H9 (cell line): ENCODE measurements around the gene PPP1R9A. TPM values are rescaled to one million over a fixed set of nuclear protein-coding genes. Genes with fewer than 3 reads are reported as not detected.
A peak's percentile ranks its signal among the peaks of the same experiment; 100 is the strongest.

Experiments
- DNase-seq: peaks from one replicate; pipeline ENCODE4 v3.0.0-alpha.2; 2017
- H2AFZ ChIP-seq: one replicate; pipeline ENCODE4 v1.6.1; 2013; ENCODE audit warnings: mild to moderate bottlenecking, low read length, control low read depth, moderate library complexity
- H2AK5ac ChIP-seq: 2 replicates; pipeline ENCODE4 v1.6.1; 2013; ENCODE audit warnings: low read length, control low read depth, mixed read lengths; ENCODE audit not compliant: insufficient read length
- H2BK120ac ChIP-seq: one replicate; pipeline ENCODE4 v1.6.1; 2013; ENCODE audit warnings: low read depth, mild to moderate bottlenecking, low read length, control low read depth, inconsistent platforms; ENCODE audit not compliant: poor library complexity, severe bottlenecking
- H2BK12ac ChIP-seq: 2 replicates; pipeline ENCODE4 v1.6.1; 2013; ENCODE audit warnings: low read length, control low read depth, mixed read lengths, low read depth; ENCODE audit not compliant: insufficient read length
- H2BK15ac ChIP-seq: 2 replicates; pipeline ENCODE4 v1.6.1; 2013; ENCODE audit warnings: low read depth, low read length, control low read depth
- H2BK20ac ChIP-seq: one replicate; pipeline ENCODE4 v1.6.1; 2013; ENCODE audit warnings: low read depth, mild to moderate bottlenecking, low read length, control low read depth, inconsistent platforms; ENCODE audit not compliant: poor library complexity, severe bottlenecking
- H2BK5ac ChIP-seq: 2 replicates; pipeline ENCODE4 v1.6.1; 2013; ENCODE audit warnings: low read length, control low read depth, mixed read lengths; ENCODE audit not compliant: insufficient read length
- H3K14ac ChIP-seq: 2 replicates; pipeline ENCODE4 v1.6.1; 2013; ENCODE audit warnings: low read length, control low read depth; ENCODE audit not compliant: insufficient read depth
- H3K18ac ChIP-seq: 2 replicates; pipeline ENCODE4 v1.6.1; 2013; ENCODE audit warnings: low read depth, mild to moderate bottlenecking, mixed read lengths, low read length, control low read depth; ENCODE audit not compliant: insufficient read length
- H3K23ac ChIP-seq: 2 replicates; pipeline ENCODE4 v1.6.1; 2013; ENCODE audit warnings: low read length, control low read depth, mixed read lengths, low read depth; ENCODE audit not compliant: insufficient read length
- H3K23me2 ChIP-seq: 2 replicates; pipeline ENCODE4 v1.6.1; 2013; ENCODE audit warnings: low read depth, mild to moderate bottlenecking, mixed read lengths, low read length, control low read depth; ENCODE audit not compliant: insufficient read length, poor library complexity, severe bottlenecking
- H3K27ac ChIP-seq: 2 replicates; pipeline ENCODE4 v1.5.1; 2013; ENCODE audit warnings: low read length, control low read depth, mixed read lengths, low read depth; ENCODE audit not compliant: insufficient read length
- H3K27me3 ChIP-seq: 2 replicates; pipeline ENCODE4 v1.6.1; 2013; ENCODE audit warnings: low read length, control low read depth, inconsistent platforms; ENCODE audit not compliant: insufficient read depth
- H3K4ac ChIP-seq: 2 replicates; pipeline ENCODE4 v1.6.1; 2013; ENCODE audit warnings: low read depth, mild to moderate bottlenecking, control low read depth, inconsistent platforms, low read length, moderate library complexity
- H3K4me1 ChIP-seq: 2 replicates; pipeline ENCODE4 v1.6.1; 2013; ENCODE audit warnings: low read length, control low read depth, inconsistent platforms; ENCODE audit not compliant: insufficient read depth
- H3K4me2 ChIP-seq: 2 replicates; pipeline ENCODE4 v1.6.1; 2013; ENCODE audit warnings: low read length, control low read depth, mixed read lengths; ENCODE audit not compliant: insufficient read length, insufficient read depth
- H3K56ac ChIP-seq: 2 replicates; pipeline ENCODE4 v1.6.1; 2013; ENCODE audit warnings: low read depth, mild to moderate bottlenecking, mixed read lengths, low read length, control low read depth; ENCODE audit not compliant: insufficient read length
- H3K79me1 ChIP-seq: 2 replicates; pipeline ENCODE4 v1.6.1; 2013; ENCODE audit warnings: low read depth, mild to moderate bottlenecking, moderate library complexity, low read length, control low read depth, inconsistent platforms; ENCODE audit not compliant: insufficient read depth, poor library complexity, severe bottlenecking
- H3K79me2 ChIP-seq: 2 replicates; pipeline ENCODE4 v1.6.1; 2013; ENCODE audit warnings: low read length, control low read depth, inconsistent platforms; ENCODE audit not compliant: insufficient read depth
- H3K9ac ChIP-seq: 2 replicates; pipeline ENCODE4 v1.6.1; 2013; ENCODE audit warnings: low read length, control low read depth, mixed read lengths; ENCODE audit not compliant: insufficient read length; ENCODE audit errors: extremely low read depth
- H3K9me3 ChIP-seq: one replicate; pipeline ENCODE4 v1.6.1; 2013; ENCODE audit warnings: low read depth, low read length, inconsistent platforms; ENCODE audit not compliant: control insufficient read depth
- H3T11ph ChIP-seq: one replicate; pipeline ENCODE4 v1.6.1; 2013; ENCODE audit warnings: mild to moderate bottlenecking, low read length, control low read depth, inconsistent platforms
- H4K20me1 ChIP-seq: one replicate; pipeline ENCODE4 v1.6.1; 2013; ENCODE audit not compliant: control insufficient read depth, insufficient read length, insufficient read depth
- H4K5ac ChIP-seq: 2 replicates; pipeline ENCODE4 v1.6.1; 2013; ENCODE audit warnings: low read depth, mild to moderate bottlenecking, mixed read lengths, low read length, control low read depth; ENCODE audit not compliant: insufficient read length
- H4K8ac ChIP-seq: replicated peaks from 2 replicates; pipeline ENCODE4 v1.6.1; 2013; ENCODE audit warnings: low read length, control low read depth, mixed read lengths, low read depth; ENCODE audit not compliant: insufficient read length
- H4K91ac ChIP-seq: 2 replicates; pipeline ENCODE4 v1.6.1; 2013; ENCODE audit warnings: low read depth, mild to moderate bottlenecking, moderate library complexity, mixed read lengths, low read length, control low read depth; ENCODE audit not compliant: insufficient read length
- H3K27ac Mint-ChIP-seq, 3 experiments: 2 replicates in 2 of 3; 3 replicates in 1 of 3; pipeline ENCODE4 v1.8.0; 2020 to 2021; ENCODE audit warnings: mixed read lengths in 3 of 3, mild to moderate bottlenecking in 1 of 3, moderate library complexity in 1 of 3
- H3K27me3 Mint-ChIP-seq: 2 replicates; pipeline ENCODE4 v1.8.0; 2021; ENCODE audit warnings: low read depth, mild to moderate bottlenecking, moderate library complexity, mixed read lengths
- H3K36me3 Mint-ChIP-seq, 3 experiments: 2 replicates in 2 of 3; 3 replicates in 1 of 3; pipeline ENCODE4 v1.8.0; 2020 to 2021; ENCODE audit warnings: low read depth in 3 of 3, mixed read lengths in 3 of 3; ENCODE audit not compliant: insufficient read depth in 1 of 3
- H3K4me1 Mint-ChIP-seq, 2 experiments: 2 replicates each; pipeline ENCODE4 v1.8.0; 2020; ENCODE audit warnings: mixed read lengths in 2 of 2
- H3K4me3 Mint-ChIP-seq, 2 experiments: 2 replicates in 1 of 2; 3 replicates in 1 of 2; pipeline ENCODE4 v1.8.0; 2020 to 2021; ENCODE audit warnings: mild to moderate bottlenecking in 2 of 2, mixed read lengths in 2 of 2, moderate library complexity in 1 of 2
- H3K9me3 Mint-ChIP-seq, 2 experiments: 2 replicates in 1 of 2; 3 replicates in 1 of 2; pipeline ENCODE4 v1.8.0; 2020; ENCODE audit warnings: mild to moderate bottlenecking in 2 of 2, mixed read lengths in 2 of 2, moderate library complexity in 1 of 2
- total RNA-seq: library from RNA; stranded (reverse); gene quantifications from 2 replicates; pipeline ENCODE4 v1.2.1, GENCODE V29; 2021
- TF ChIP-seq, protein P1 (sequence below): fragments of 200-600 bp; sonication (generic); conservative IDR thresholded peaks from 3 replicates; pipeline ENCODE4 v1.8.0; 2021; ENCODE audit warnings: antibody characterized with exemption, mild to moderate bottlenecking

The PPP1R9A gene
- total RNA-seq, 1 experiment from 2014 or later = 17.0 TPM

DNA sequence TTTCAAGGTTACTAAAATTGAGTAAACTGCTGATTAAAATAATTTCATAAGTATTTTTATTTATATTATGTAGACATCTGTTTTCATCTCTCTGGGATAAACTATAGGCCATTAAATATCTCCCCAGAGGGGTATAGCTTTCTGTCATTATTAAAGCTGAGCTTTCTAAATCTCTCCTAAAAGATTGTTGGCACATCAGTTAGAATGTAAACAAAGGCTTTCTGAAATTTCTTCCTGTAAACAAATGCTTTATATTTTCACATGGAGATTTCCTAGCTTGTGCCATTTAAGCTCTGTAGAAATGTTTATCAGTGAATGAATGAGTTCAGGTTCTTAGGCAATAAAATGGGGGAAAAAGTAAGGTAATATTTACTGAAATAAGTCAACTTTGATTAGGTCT lies 35.7 kb downstream of the PPP1R9A start:
- H2AK5ac ChIP-seq = no peak overlapping the region
- Mint-ChIP-seq H3K9me3 (no peaks in the 10 kb centered on the region), H3K4me1 (peaks cover 20 to 31% of the 10 kb centered on the region in 2 experiments), H3K36me3 (no peaks in the 10 kb centered on the region), H3K4me3 (no peak overlapping the region), H3K27me3 (no peaks in the 10 kb centered on the region), H3K27ac (peak overlapping the region; percentile 5 to 64 (median 22); a peak in 5 of 7 replicates)
- H2BK5ac ChIP-seq = no peak overlapping the region
- H3T11ph ChIP-seq = no peak overlapping the region
- H3K4me2 ChIP-seq = no peak overlapping the region
- H3K27ac ChIP-seq = no peak overlapping the region
- no peak overlapping the region for H3K56ac ChIP-seq
- H3K79me1 ChIP-seq = no peaks in the 10 kb centered on the region
- H2BK120ac ChIP-seq = no peak overlapping the region
- H3K4ac ChIP-seq = no peak overlapping the region
- H2BK12ac ChIP-seq = no peak overlapping the region
- no peak overlapping the region for H3K14ac ChIP-seq
- no peaks in the 10 kb centered on the region for H4K20me1 ChIP-seq
- no peak overlapping the region for H4K8ac ChIP-seq
- TF ChIP-seq, protein P1, sequence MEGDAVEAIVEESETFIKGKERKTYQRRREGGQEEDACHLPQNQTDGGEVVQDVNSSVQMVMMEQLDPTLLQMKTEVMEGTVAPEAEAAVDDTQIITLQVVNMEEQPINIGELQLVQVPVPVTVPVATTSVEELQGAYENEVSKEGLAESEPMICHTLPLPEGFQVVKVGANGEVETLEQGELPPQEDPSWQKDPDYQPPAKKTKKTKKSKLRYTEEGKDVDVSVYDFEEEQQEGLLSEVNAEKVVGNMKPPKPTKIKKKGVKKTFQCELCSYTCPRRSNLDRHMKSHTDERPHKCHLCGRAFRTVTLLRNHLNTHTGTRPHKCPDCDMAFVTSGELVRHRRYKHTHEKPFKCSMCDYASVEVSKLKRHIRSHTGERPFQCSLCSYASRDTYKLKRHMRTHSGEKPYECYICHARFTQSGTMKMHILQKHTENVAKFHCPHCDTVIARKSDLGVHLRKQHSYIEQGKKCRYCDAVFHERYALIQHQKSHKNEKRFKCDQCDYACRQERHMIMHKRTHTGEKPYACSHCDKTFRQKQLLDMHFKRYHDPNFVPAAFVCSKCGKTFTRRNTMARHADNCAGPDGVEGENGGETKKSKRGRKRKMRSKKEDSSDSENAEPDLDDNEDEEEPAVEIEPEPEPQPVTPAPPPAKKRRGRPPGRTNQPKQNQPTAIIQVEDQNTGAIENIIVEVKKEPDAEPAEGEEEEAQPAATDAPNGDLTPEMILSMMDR = no peak
- no peak overlapping the region for H4K91ac ChIP-seq
- no peaks in the 10 kb centered on the region for H3K23me2 ChIP-seq
- H2BK15ac ChIP-seq = no peak overlapping the region
- H4K5ac ChIP-seq = no peak overlapping the region
- no peak overlapping the region for H2BK20ac ChIP-seq
- H3K9me3 ChIP-seq = no peaks in the 10 kb centered on the region
- H3K9ac ChIP-seq = no peak overlapping the region
- DNase-seq = no peak
- no peaks in the 10 kb centered on the region; the same call in 1 of the 2 replicates for H3K79me2 ChIP-seq
- H3K4me1 ChIP-seq = no peaks in the 10 kb centered on the region
- no peak overlapping the region for H2AFZ ChIP-seq
- H3K27me3 ChIP-seq = no peaks in the 10 kb centered on the region
- no peak overlapping the region for H3K23ac ChIP-seq
- no peak overlapping the region for H3K18ac ChIP-seq
